HEK293 (cell line): ENCODE data around the gene C18orf32.
A peak's percentile ranks its signal among the peaks of the same experiment; 100 is the strongest.

Experiments used
- EGR2 ChIP-seq: fragments of 450-650 bp; formaldehyde crosslinking; IDR thresholded peaks from 2 replicates; pipeline ENCODE4 v1.5.1; 2016; ENCODE audit warnings: low read depth, missing biosample characterization, missing genetic modification characterization
- MZF1 ChIP-seq: fragments of 450-650 bp; formaldehyde crosslinking; IDR thresholded peaks from 2 replicates; pipeline ENCODE4 v1.5.1; 2017; ENCODE audit warnings: missing biosample characterization, missing genetic modification characterization, borderline replicate concordance
- WT1 ChIP-seq: fragments of 450-650 bp; formaldehyde crosslinking; IDR thresholded peaks from 2 replicates; pipeline ENCODE4 v1.5.1; 2016; ENCODE audit warnings: missing biosample characterization, missing genetic modification characterization
- ZBTB6 ChIP-seq: fragments of 450-650 bp; formaldehyde crosslinking; IDR thresholded peaks from 2 replicates; pipeline ENCODE4 v1.5.1; 2017; ENCODE audit warnings: missing biosample characterization, missing genetic modification characterization
- ZFP37 ChIP-seq: fragments of 450-650 bp; formaldehyde crosslinking; IDR thresholded peaks from 2 replicates; pipeline ENCODE4 v1.5.1; 2016; ENCODE audit warnings: missing biosample characterization, missing genetic modification characterization
- ZNF112 ChIP-seq: fragments of 450-650 bp; formaldehyde crosslinking; IDR thresholded peaks from 2 replicates; pipeline ENCODE4 v1.5.0; 2017; ENCODE audit warnings: missing biosample characterization, missing genetic modification characterization
- ZNF114 ChIP-seq: fragments of 450-650 bp; formaldehyde crosslinking; IDR thresholded peaks from 2 replicates; pipeline ENCODE4 v1.5.0; 2017; ENCODE audit warnings: missing biosample characterization, missing genetic modification characterization
- ZNF146 ChIP-seq: fragments of 450-650 bp; formaldehyde crosslinking; IDR thresholded peaks from 2 replicates; pipeline ENCODE4 v1.5.1; 2016; ENCODE audit warnings: missing biosample characterization, missing genetic modification characterization
- ZNF274 ChIP-seq, 2 experiments: fragments of 200-500 bp in 1 of 2; fragments of 450-650 bp in 1 of 2; sonication (Bioruptor generic) in 1 of 2; formaldehyde crosslinking in 1 of 2; IDR thresholded peaks; 2 replicates each; pipeline versions ENCODE4 v1.5.1 to v1.6.1; 2014 to 2016; ENCODE audit warnings: borderline replicate concordance in 1 of 2, inconsistent platforms in 1 of 2, low read length in 1 of 2, missing biosample characterization in 1 of 2, missing genetic modification characterization in 1 of 2
- ZNF280C ChIP-seq: fragments of 450-650 bp; formaldehyde crosslinking; IDR thresholded peaks from 2 replicates; pipeline ENCODE4 v1.5.1; 2016; ENCODE audit warnings: missing biosample characterization, missing genetic modification characterization
- ZNF302 ChIP-seq: fragments of 450-650 bp; formaldehyde crosslinking; IDR thresholded peaks from 2 replicates; pipeline ENCODE4 v1.5.1; 2016; ENCODE audit warnings: missing biosample characterization, missing genetic modification characterization, low read depth
- ZNF324 ChIP-seq: fragments of 450-650 bp; formaldehyde crosslinking; IDR thresholded peaks from 2 replicates; pipeline ENCODE4 v1.5.1; 2016; ENCODE audit warnings: missing biosample characterization, missing genetic modification characterization
- ZNF354C ChIP-seq: fragments of 450-650 bp; formaldehyde crosslinking; IDR thresholded peaks from 2 replicates; pipeline ENCODE4 v1.5.1; 2016; ENCODE audit warnings: missing biosample characterization, missing genetic modification characterization, low read depth, borderline replicate concordance
- ZNF423 ChIP-seq: fragments of 450-650 bp; formaldehyde crosslinking; IDR thresholded peaks from 2 replicates; pipeline ENCODE4 v1.5.1; 2016; ENCODE audit warnings: missing biosample characterization, missing genetic modification characterization
- ZNF473 ChIP-seq: fragments of 450-650 bp; formaldehyde crosslinking; IDR thresholded peaks from 2 replicates; pipeline ENCODE4 v1.5.1; 2017; ENCODE audit warnings: missing biosample characterization, missing genetic modification characterization
- ZNF488 ChIP-seq: fragments of 450-650 bp; formaldehyde crosslinking; IDR thresholded peaks from 2 replicates; pipeline ENCODE4 v1.5.1; 2016; ENCODE audit warnings: missing biosample characterization, missing genetic modification characterization
- ZNF514 ChIP-seq: fragments of 450-650 bp; formaldehyde crosslinking; IDR thresholded peaks from 2 replicates; pipeline ENCODE4 v1.5.1; 2016; ENCODE audit warnings: missing biosample characterization, missing genetic modification characterization
- ZNF529 ChIP-seq: fragments of 450-650 bp; formaldehyde crosslinking; IDR thresholded peaks from 2 replicates; pipeline ENCODE4 v1.5.1; 2017; ENCODE audit warnings: missing genetic modification characterization, missing biosample characterization; ENCODE audit not compliant: insufficient replicate concordance
- ZNF549 ChIP-seq: fragments of 450-650 bp; IDR thresholded peaks from 2 replicates; pipeline ENCODE4 v1.5.1; 2018; ENCODE audit warnings: missing biosample characterization, missing genetic modification characterization, mild to moderate bottlenecking, inconsistent platforms, moderate library complexity
- ZNF561 ChIP-seq: fragments of 450-650 bp; IDR thresholded peaks from 2 replicates; pipeline ENCODE4 v1.5.1; 2018; ENCODE audit warnings: missing biosample characterization, missing genetic modification characterization, borderline replicate concordance
- ZNF580 ChIP-seq: fragments of 450-650 bp; formaldehyde crosslinking; IDR thresholded peaks from 2 replicates; pipeline ENCODE4 v1.5.1; 2016; ENCODE audit warnings: missing biosample characterization, missing genetic modification characterization
- ZNF596 ChIP-seq: fragments of 450-650 bp; IDR thresholded peaks from 2 replicates; pipeline ENCODE4 v1.5.0; 2018; ENCODE audit warnings: missing biosample characterization, mild to moderate bottlenecking, missing genetic modification characterization, moderate library complexity
- ZNF624 ChIP-seq: fragments of 450-650 bp; formaldehyde crosslinking; IDR thresholded peaks from 2 replicates; pipeline ENCODE4 v1.5.1; 2017; ENCODE audit warnings: missing biosample characterization, missing genetic modification characterization
- ZNF626 ChIP-seq: fragments of 450-650 bp; sonication (Bioruptor Pico); formaldehyde crosslinking; IDR thresholded peaks from 2 replicates; pipeline ENCODE4 v1.5.1; 2018; ENCODE audit warnings: missing biosample characterization, missing genetic modification characterization, inconsistent platforms
- ZNF629 ChIP-seq: fragments of 450-650 bp; formaldehyde crosslinking; IDR thresholded peaks from 2 replicates; pipeline ENCODE4 v1.5.1; 2017; ENCODE audit warnings: missing biosample characterization, missing genetic modification characterization
- ZNF707 ChIP-seq: fragments of 450-650 bp; formaldehyde crosslinking; IDR thresholded peaks from 2 replicates; pipeline ENCODE4 v1.5.1; 2016; ENCODE audit warnings: missing biosample characterization, missing genetic modification characterization
- ZNF747 ChIP-seq: fragments of 450-650 bp; formaldehyde crosslinking; IDR thresholded peaks from 2 replicates; pipeline ENCODE4 v1.5.1; 2016; ENCODE audit warnings: missing biosample characterization, missing genetic modification characterization
- TF ChIP-seq, protein P1 (sequence below): fragments of 450-650 bp; formaldehyde crosslinking; conservative IDR thresholded peaks from 2 replicates; pipeline ENCODE4 v1.5.1; 2016; ENCODE audit warnings: low read depth, missing biosample characterization, missing genetic modification characterization
- TF ChIP-seq, protein P2 (sequence below): fragments of 450-650 bp; formaldehyde crosslinking; IDR thresholded peaks from 2 replicates; pipeline ENCODE4 v1.5.1; 2016; ENCODE audit warnings: missing biosample characterization, missing genetic modification characterization

The C18orf32 gene

DNA sequence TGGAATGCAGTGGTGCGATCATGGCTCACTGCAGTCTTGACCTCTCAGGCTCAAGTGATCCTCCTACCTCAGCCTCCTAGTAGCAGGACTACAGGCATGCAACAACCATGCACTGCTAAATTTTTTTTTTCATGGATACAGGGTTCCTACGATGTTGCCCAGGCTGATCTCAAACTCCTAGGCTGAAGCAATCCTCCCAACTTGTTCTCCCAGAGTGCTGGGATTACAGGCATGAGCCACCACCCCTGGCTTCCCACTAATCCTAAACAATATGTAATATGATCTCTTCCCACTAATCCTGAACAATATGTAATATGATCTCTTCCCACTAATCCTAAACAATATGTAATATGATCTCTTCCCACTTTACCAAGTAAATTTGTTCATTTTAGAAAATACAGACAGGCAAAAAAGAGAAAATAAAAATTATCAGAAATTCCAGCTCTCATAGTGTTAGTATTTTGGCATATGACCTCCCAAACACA lies 33.7 kb upstream of the C18orf32 start (continued):
- TF ChIP-seq ZBTB6 (tag by site-specific recombination) (no peak), ZNF423 (tag by site-specific recombination) (no peak), EGR2 (tag by site-specific recombination) (peak; percentile 93), ZNF146 (tag by site-specific recombination) (no peak), ZNF629 (tag by site-specific recombination) (peak; percentile 70), ZNF354C (tag by site-specific recombination) (no peak), ZNF274 (IDR thresholded peaks at IDR 0.05; ENCODE audit: low read length) (no peak), ZNF274 (tag by site-specific recombination; IDR thresholded peaks at IDR 0.05; ENCODE audit: borderline replicate concordance) (no peak), ZNF514 (no peak), MZF1 (tag by site-specific recombination) (no peak), ZNF114 (tag by site-specific recombination) (no peak), ZNF473 (tag by site-specific recombination) (no peak), ZNF626 (tag by site-specific recombination) (no peak), ZNF324 (0 out of 2 replicates have a peak, but pooled peaks have one; percentile 21), WT1 (tag by site-specific recombination) (peak; percentile 87), ZNF549 (tag by site-specific recombination) (no peak), ZNF529 (tag by site-specific recombination) (no peak), ZNF302 (tag by site-specific recombination) (no peak), ZNF580 (tag by site-specific recombination) (0 out of 2 replicates have a peak, but pooled peaks have one; percentile 31), ZNF112 (tag by site-specific recombination) (no peak), ZNF488 (no peak), ZNF561 (tag by site-specific recombination) (no peak), ZNF707 (tag by site-specific recombination) (no peak), ZNF747 (tag by site-specific recombination) (no peak), ZFP37 (no peak), ZNF596 (tag by site-specific recombination) (no peak), ZNF624 (no peak), ZNF280C (tag by site-specific recombination) (no peak)
- TF ChIP-seq, protein P1, sequence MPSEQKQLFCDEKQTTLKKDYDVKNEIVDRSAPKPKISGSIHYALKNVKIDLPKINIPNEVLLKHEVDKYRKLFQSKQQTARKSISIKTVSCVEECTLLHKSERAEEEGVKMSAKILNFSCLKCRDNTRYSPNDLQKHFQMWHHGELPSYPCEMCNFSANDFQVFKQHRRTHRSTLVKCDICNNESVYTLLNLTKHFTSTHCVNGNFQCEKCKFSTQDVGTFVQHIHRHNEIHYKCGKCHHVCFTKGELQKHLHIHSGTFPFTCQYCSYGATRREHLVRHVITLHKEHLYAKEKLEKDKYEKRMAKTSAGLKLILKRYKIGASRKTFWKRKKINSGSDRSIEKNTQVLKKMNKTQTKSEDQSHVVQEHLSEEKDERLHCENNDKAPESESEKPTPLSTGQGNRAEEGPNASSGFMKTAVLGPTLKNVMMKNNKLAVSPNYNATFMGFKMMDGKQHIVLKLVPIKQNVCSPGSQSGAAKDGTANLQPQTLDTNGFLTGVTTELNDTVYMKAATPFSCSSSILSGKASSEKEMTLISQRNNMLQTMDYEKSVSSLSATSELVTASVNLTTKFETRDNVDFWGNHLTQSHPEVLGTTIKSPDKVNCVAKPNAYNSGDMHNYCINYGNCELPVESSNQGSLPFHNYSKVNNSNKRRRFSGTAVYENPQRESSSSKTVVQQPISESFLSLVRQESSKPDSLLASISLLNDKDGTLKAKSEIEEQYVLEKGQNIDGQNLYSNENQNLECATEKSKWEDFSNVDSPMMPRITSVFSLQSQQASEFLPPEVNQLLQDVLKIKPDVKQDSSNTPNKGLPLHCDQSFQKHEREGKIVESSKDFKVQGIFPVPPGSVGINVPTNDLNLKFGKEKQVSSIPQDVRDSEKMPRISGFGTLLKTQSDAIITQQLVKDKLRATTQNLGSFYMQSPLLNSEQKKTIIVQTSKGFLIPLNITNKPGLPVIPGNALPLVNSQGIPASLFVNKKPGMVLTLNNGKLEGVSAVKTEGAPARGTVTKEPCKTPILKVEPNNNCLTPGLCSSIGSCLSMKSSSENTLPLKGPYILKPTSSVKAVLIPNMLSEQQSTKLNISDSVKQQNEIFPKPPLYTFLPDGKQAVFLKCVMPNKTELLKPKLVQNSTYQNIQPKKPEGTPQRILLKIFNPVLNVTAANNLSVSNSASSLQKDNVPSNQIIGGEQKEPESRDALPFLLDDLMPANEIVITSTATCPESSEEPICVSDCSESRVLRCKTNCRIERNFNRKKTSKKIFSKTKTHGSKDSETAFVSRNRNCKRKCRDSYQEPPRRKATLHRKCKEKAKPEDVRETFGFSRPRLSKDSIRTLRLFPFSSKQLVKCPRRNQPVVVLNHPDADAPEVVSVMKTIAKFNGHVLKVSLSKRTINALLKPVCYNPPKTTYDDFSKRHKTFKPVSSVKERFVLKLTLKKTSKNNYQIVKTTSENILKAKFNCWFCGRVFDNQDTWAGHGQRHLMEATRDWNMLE (tag by site-specific recombination) = no peak
- TF ChIP-seq, protein P2, sequence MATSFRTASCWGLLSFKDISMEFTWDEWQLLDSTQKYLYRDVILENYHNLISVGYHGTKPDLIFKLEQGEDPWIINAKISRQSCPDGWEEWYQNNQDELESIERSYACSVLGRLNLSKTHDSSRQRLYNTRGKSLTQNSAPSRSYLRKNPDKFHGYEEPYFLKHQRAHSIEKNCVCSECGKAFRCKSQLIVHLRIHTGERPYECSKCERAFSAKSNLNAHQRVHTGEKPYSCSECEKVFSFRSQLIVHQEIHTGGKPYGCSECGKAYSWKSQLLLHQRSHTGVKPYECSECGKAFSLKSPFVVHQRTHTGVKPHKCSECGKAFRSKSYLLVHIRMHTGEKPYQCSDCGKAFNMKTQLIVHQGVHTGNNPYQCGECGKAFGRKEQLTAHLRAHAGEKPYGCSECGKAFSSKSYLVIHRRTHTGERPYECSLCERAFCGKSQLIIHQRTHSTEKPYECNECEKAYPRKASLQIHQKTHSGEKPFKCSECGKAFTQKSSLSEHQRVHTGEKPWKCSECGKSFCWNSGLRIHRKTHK (tag by site-specific recombination) = no peak
